HCT116 (cell line): ENCODE data around the gene MLLT6. TPM values are rescaled to one million over a fixed set of nuclear protein-coding genes. Genes with fewer than 3 reads are reported as not detected.

Source experiments
- ATAC-seq: fragments of 200-7000 bp; cut with Tn5 transposase; 2 replicates; pipeline ENCODE4 v1.9.1; 2020; ENCODE audit warnings: mild to moderate bottlenecking, moderate library complexity
- BruUV-seq: library from RNA; stranded (reverse); fragments of 400-500 nt; replicated peaks from 2 replicates; lab custom pipeline; 2021; lab: Mats Ljungman, UMichigan
- CTCF ChIA-PET: fragments of 300-600 bp; sonication (Branson Sonifier 250); formaldehyde crosslinking; loops from one replicate; lab custom pipeline; 2021; ENCODE audit warnings: antibody characterized with exemption; lab: Charles Lee
- POLR2A ChIA-PET: fragments of 300-600, 350-600 bp; sonication (Branson Sonifier 250); formaldehyde crosslinking; loops from one replicate; lab custom pipeline; 2021; ENCODE audit warnings: antibody characterized with exemption; lab: Charles Lee
- RAD21 ChIA-PET, 2 experiments: fragments of 300-600 bp; sonication (Branson Sonifier 250); formaldehyde crosslinking; loops; one replicate each; lab custom pipeline; 2023; ENCODE audit warnings: low total read pairs in 2 of 2; ENCODE audit not compliant: uncharacterized antibody in 2 of 2, unreplicated experiment in 2 of 2, low non-redundant PET in 1 of 2; lab: Charles Lee
- DNase-seq: peaks from one replicate; pipeline ENCODE4 v3.0.0-alpha.2; 2010; ENCODE audit warnings: low read depth, low spot score
- H2AFZ ChIP-seq: fragments of 200-600 bp; shearing (Covaris generic), sonication (generic); 2 replicates; pipeline ENCODE4 v1.6.1; 2017; ENCODE audit warnings: low read depth, mixed run types, mixed read lengths, antibody characterized with exemption, low read length; ENCODE audit not compliant: poor library complexity, severe bottlenecking
- H3K27ac ChIP-seq: 2 replicates; pipeline ENCODE4 v1.5.1; 2012; ENCODE audit warnings: low read depth, low read length
- H3K27me3 ChIP-seq: fragments of 200-600 bp; sonication (generic); 2 replicates; pipeline ENCODE4 v1.6.1; 2016; ENCODE audit warnings: mixed run types, low read length, mixed read lengths; ENCODE audit not compliant: insufficient read depth
- H3K36me3 ChIP-seq, 2 experiments: fragments of 200-500 bp in 1 of 2; fragments of 200-600 bp in 1 of 2; sonication (Bioruptor generic) in 1 of 2; sonication (generic) in 1 of 2; 2 replicates each; pipeline versions ENCODE4 v1.5.1 to v1.6.1; 2014 to 2016; ENCODE audit warnings: low read length in 2 of 2, inconsistent platforms in 1 of 2, mixed read lengths in 1 of 2, mixed run types in 1 of 2; ENCODE audit not compliant: insufficient read depth in 2 of 2, control insufficient read depth in 1 of 2
- H3K4me1 ChIP-seq, 2 experiments: fragments of 200-600 bp in 1 of 2; sonication (generic) in 1 of 2; 2 replicates each; pipeline versions ENCODE4 v1.5.1 to v1.6.1; 2012 to 2017; ENCODE audit warnings: low read length in 2 of 2, inconsistent platforms in 1 of 2, mild to moderate bottlenecking in 1 of 2, mixed read lengths in 1 of 2, mixed run types in 1 of 2, moderate library complexity in 1 of 2; ENCODE audit not compliant: insufficient read depth in 2 of 2, control insufficient read depth in 1 of 2
- H3K4me2 ChIP-seq: fragments of 200-600 bp; sonication (generic); 2 replicates; pipeline ENCODE4 v1.6.1; 2017; ENCODE audit warnings: mixed run types, low read length, mixed read lengths
- H3K4me3 ChIP-seq, 2 experiments: fragments of 200-600 bp in 1 of 2; sonication (generic) in 1 of 2; replicated peaks in 1 of 2; 2 replicates each; pipeline ENCODE4 v1.5.1; 2011 to 2016; ENCODE audit warnings: low read length in 2 of 2, control low read depth in 1 of 2, low read depth in 1 of 2, mild to moderate bottlenecking in 1 of 2, mixed read lengths in 1 of 2, mixed run types in 1 of 2
- H3K79me2 ChIP-seq: fragments of 200-600 bp; sonication (generic); 2 replicates; pipeline ENCODE4 v1.6.1; 2017; ENCODE audit warnings: mild to moderate bottlenecking, mixed run types, low read length, moderate library complexity, mixed read lengths; ENCODE audit not compliant: insufficient read depth
- H3K9ac ChIP-seq: fragments of 200-600 bp; sonication (generic); 2 replicates; pipeline ENCODE4 v1.6.1; 2016; ENCODE audit warnings: low read length, mixed read lengths
- H3K9me2 ChIP-seq: fragments of 200-600 bp; sonication (generic), shearing (Covaris generic); 2 replicates; pipeline ENCODE4 v1.6.1; 2017; ENCODE audit warnings: mixed run types, mild to moderate bottlenecking, moderate library complexity; ENCODE audit not compliant: insufficient read depth
- H3K9me3 ChIP-seq, 2 experiments: fragments of 200-500 bp in 1 of 2; fragments of 200-600 bp in 1 of 2; sonication (Bioruptor generic) in 1 of 2; sonication (generic) in 1 of 2; 2 replicates each; pipeline ENCODE4 v1.6.1; 2014 to 2017; ENCODE audit warnings: low read length in 2 of 2, mixed read lengths in 2 of 2, inconsistent platforms in 1 of 2, low read depth in 1 of 2, mild to moderate bottlenecking in 1 of 2, mixed run types in 1 of 2, moderate library complexity in 1 of 2; ENCODE audit not compliant: control insufficient read depth in 1 of 2, insufficient read depth in 1 of 2
- H4K20me1 ChIP-seq: fragments of 200-600 bp; sonication (generic), shearing (Covaris generic); 2 replicates; pipeline ENCODE4 v1.6.1; 2017; ENCODE audit warnings: mixed run types, mild to moderate bottlenecking, moderate library complexity; ENCODE audit not compliant: insufficient read depth
- ATF3 ChIP-seq: IDR thresholded peaks from 2 replicates; pipeline ENCODE4 v1.6.1; 2012
- CBX3 ChIP-seq: IDR thresholded peaks from 2 replicates; pipeline ENCODE4 v1.6.1; 2012; ENCODE audit warnings: low read depth
- CTCF ChIP-seq, 3 experiments: fragments of 200-600 bp in 1 of 3; sonication (generic) in 1 of 3; IDR thresholded peaks in 2 of 3; conservative IDR thresholded peaks in 1 of 3; 2 replicates each; pipeline ENCODE4 v1.5.1; 2012 to 2017; ENCODE audit warnings: low read depth in 2 of 3, low read length in 2 of 3, antibody characterized with exemption in 1 of 3, borderline replicate concordance in 1 of 3, control low read depth in 1 of 3, mild to moderate bottlenecking in 1 of 3, mixed read lengths in 1 of 3, mixed run types in 1 of 3, moderate library complexity in 1 of 3; ENCODE audit not compliant: insufficient read depth in 1 of 3
- ELF1 ChIP-seq: IDR thresholded peaks from 2 replicates; pipeline ENCODE4 v1.6.1; 2012; ENCODE audit warnings: low read depth, borderline replicate concordance
- EZH2 ChIP-seq: fragments of 200-600 bp; sonication (generic); IDR thresholded peaks from 2 replicates; pipeline ENCODE4 v1.6.1; 2017; ENCODE audit warnings: antibody characterized with exemption, mixed run types
- EZH2phosphoT487 ChIP-seq: fragments of 200-600 bp; IDR thresholded peaks from 2 replicates; pipeline ENCODE4 v1.6.1; 2018; ENCODE audit warnings: antibody characterized with exemption, borderline replicate concordance
- FOSL1 ChIP-seq: IDR thresholded peaks from 2 replicates; pipeline ENCODE4 v1.6.1; 2012; ENCODE audit warnings: low read depth
- JUND ChIP-seq: IDR thresholded peaks from 2 replicates; pipeline ENCODE4 v1.6.1; 2012
- POLR2A ChIP-seq: IDR thresholded peaks from 2 replicates; pipeline ENCODE4 v1.7.0; 2011; ENCODE audit warnings: borderline replicate concordance; ENCODE audit not compliant: insufficient read depth, insufficient read length; ENCODE audit errors: extremely low read depth
- POLR2AphosphoS5 ChIP-seq: IDR thresholded peaks from 2 replicates; pipeline ENCODE4 v1.6.1; 2011; ENCODE audit warnings: mild to moderate bottlenecking, low read depth, low read length, moderate library complexity
- REST ChIP-seq: IDR thresholded peaks from 2 replicates; pipeline ENCODE4 v1.6.1; 2012; ENCODE audit warnings: low read depth
- SIN3A ChIP-seq: IDR thresholded peaks from 2 replicates; pipeline ENCODE4 v1.6.1; 2012; ENCODE audit warnings: low read depth
- SRF ChIP-seq: IDR thresholded peaks from 2 replicates; pipeline ENCODE4 v1.6.1; 2012; ENCODE audit warnings: low read depth
- TCF7L2 ChIP-seq: IDR thresholded peaks from 2 replicates; pipeline ENCODE4 v1.7.0; 2011; ENCODE audit warnings: borderline replicate concordance, inconsistent platforms; ENCODE audit not compliant: insufficient read depth, insufficient read length; ENCODE audit errors: extremely low read depth
- YY1 ChIP-seq: IDR thresholded peaks from 2 replicates; pipeline ENCODE4 v1.6.1; 2011; ENCODE audit warnings: low read length, low read depth, moderate library complexity, mild to moderate bottlenecking; ENCODE audit not compliant: insufficient replicate concordance; ENCODE audit errors: extremely low read depth
- ZBTB33 ChIP-seq: IDR thresholded peaks from 2 replicates; pipeline ENCODE4 v1.6.1; 2011; ENCODE audit warnings: mild to moderate bottlenecking, low read length, moderate library complexity; ENCODE audit not compliant: insufficient replicate concordance; ENCODE audit errors: extremely low read depth
- ZFX ChIP-seq: fragments of 450-650 bp; IDR thresholded peaks from 2 replicates; pipeline ENCODE4 v1.6.1; 2017
- ZNF274 ChIP-seq: fragments of 200-500 bp; sonication (Bioruptor generic); IDR thresholded peaks from 2 replicates; pipeline ENCODE4 v1.6.1; 2014; ENCODE audit warnings: mild to moderate bottlenecking, low read depth, low read length, inconsistent platforms
- intact Hi-C: fragments of 100-400 bp; cut with micrococcal nuclease; formaldehyde crosslinking; loops from 2 replicates; pipeline ENCODE4 v1.10.0; 2022
- total RNA-seq: library from RNA; stranded (reverse); gene quantifications from one replicate; pipeline ENCODE4 v1.2.1, GENCODE V29; 2021; ENCODE audit not compliant: unreplicated experiment

MLLT6 gene
- total RNA-seq, 1 experiment from 2014 or later, result 110 TPM

GRCh38 chr17:38738007-38738662, 33.1 kb downstream of the MLLT6 start:
- H3K27me3 ChIP-seq, result no peaks in the 10 kb centered on the region
- intact Hi-C loops, result loop anchor here (10.0 kb wide), 1 partner anchor 417 kb away; the partner anchor contains the start of gene PLXDC1
- H3K9ac ChIP-seq, result no peak overlapping the region
- H3K27ac ChIP-seq, result no peak overlapping the region
- H2AFZ ChIP-seq, result no peak overlapping the region
- CTCF ChIA-PET, result no interaction called here
- H3K4me3 ChIP-seq, result no peak overlapping the region
- H3K4me1 ChIP-seq, result peaks cover 0 to 20% of the 10 kb centered on the region in 2 experiments; a peak in 1 of 4 replicates
- H3K36me3 ChIP-seq, result peaks cover 19 to 38% of the 10 kb centered on the region in 2 experiments
- TF ChIP-seq CBX3, result no peak
- TF ChIP-seq ATF3, result no peak
- no peak for TF ChIP-seq REST
- TF ChIP-seq ZBTB33, result no peak
- TF ChIP-seq ELF1, result no peak
- no peak for TF ChIP-seq POLR2A
- no peak for TF ChIP-seq SIN3A
- TF ChIP-seq ZNF274, result no peak
- TF ChIP-seq JUND, result no peak
- TF ChIP-seq FOSL1, result no peak
- no peak for TF ChIP-seq EZH2phosphoT487
- TF ChIP-seq CTCF (IDR thresholded peaks at IDR 0.05 in 2 of 3, conservative IDR thresholded peaks at IDR 0.05 in 1 of 3; ENCODE audit: borderline replicate concordance in 1 of 3, insufficient read depth in 1 of 3, low read depth in 2 of 3, low read length in 2 of 3), result no peak
- no peak for TF ChIP-seq TCF7L2
- TF ChIP-seq EZH2, result no peak
- TF ChIP-seq SRF, result no peak
- TF ChIP-seq ZFX, result no peak
- no peak for TF ChIP-seq POLR2AphosphoS5
- no peak for TF ChIP-seq YY1
- H3K79me2 ChIP-seq, result peaks cover 34% of the 10 kb centered on the region
- no peaks in the 10 kb centered on the region for H3K9me3 ChIP-seq
- H4K20me1 ChIP-seq, result no peaks in the 10 kb centered on the region
- no TSS peak for BruUV-seq
- no peak overlapping the region for H3K4me2 ChIP-seq
- H3K9me2 ChIP-seq, result no peaks in the 10 kb centered on the region
- POLR2A ChIA-PET, result no interaction called here
- RAD21 ChIA-PET, result no interaction called here
- ATAC-seq (no peak), DNase-seq (no peak)
